Measurements from ENCODE around the gene XKR8.

Gene XKR8

GRCh38 chr1:27959792-27960603 lies at the start of gene XKR8:
XKR8 (plus strand) TSS chr1:27959973; CDS start chr1:27960070, 97 bp downstream.
- peak within 1 kb of the TSS; percentile 77 for H3K4me3 ChIP-seq (ENCODE audit: control insufficient read depth, low read depth, low read length)
- peak; percentile 24 for TF ChIP-seq CTCF (IDR thresholded peaks at IDR 0.05; ENCODE audit: control insufficient read depth, insufficient read depth, low read depth, low read length, missing control alignments)
- no peak for DNase-seq (ENCODE audit: low read depth)

- no peak for DNase-seq (ENCODE audit: low read depth)
- no peak for TF ChIP-seq CTCF (IDR thresholded peaks at IDR 0.05; ENCODE audit: control insufficient read depth, insufficient read depth, low read depth, low read length, missing control alignments)
- no peak overlapping the region for H3K4me3 ChIP-seq (ENCODE audit: control insufficient read depth, low read depth, low read length)
These were observed 47.3 kb upstream of the XKR8 start for GRCh38 chr1:27912429-27912828.

GRCh38 chr1:27915082-27915575 lies 44.6 kb upstream of the XKR8 start:
- no peak for TF ChIP-seq CTCF (IDR thresholded peaks at IDR 0.05; ENCODE audit: control insufficient read depth, insufficient read depth, low read depth, low read length, missing control alignments)
- no peak for DNase-seq (ENCODE audit: low read depth)
- no peak overlapping the region; the same call in 1 of the 2 replicates for H3K4me3 ChIP-seq (ENCODE audit: control insufficient read depth, low read depth, low read length)

GRCh38 chr1:27922272-27922671 lies 37.5 kb upstream of the XKR8 start:
- DNase-seq (ENCODE audit: low read depth) = no peak
- no peak overlapping the region for H3K4me3 ChIP-seq (ENCODE audit: control insufficient read depth, low read depth, low read length)
- no peak for TF ChIP-seq CTCF (IDR thresholded peaks at IDR 0.05; ENCODE audit: control insufficient read depth, insufficient read depth, low read depth, low read length, missing control alignments)

GRCh38 chr1:27928216-27928954 lies 31.4 kb upstream of the XKR8 start:
- peak; percentile 4 for TF ChIP-seq CTCF (IDR thresholded peaks at IDR 0.05; ENCODE audit: control insufficient read depth, insufficient read depth, low read depth, low read length, missing control alignments)
- no peak overlapping the region for H3K4me3 ChIP-seq (ENCODE audit: control insufficient read depth, low read depth, low read length)
- DNase-seq (ENCODE audit: low read depth) = no peak

GRCh38 chr1:27931184-27931583 lies 28.6 kb upstream of the XKR8 start:
- no peak for DNase-seq (ENCODE audit: low read depth)
- H3K4me3 ChIP-seq (ENCODE audit: control insufficient read depth, low read depth, low read length) = no peak overlapping the region
- no peak for TF ChIP-seq CTCF (IDR thresholded peaks at IDR 0.05; ENCODE audit: control insufficient read depth, insufficient read depth, low read depth, low read length, missing control alignments)

All from AG09309 (cell line).